Keratinocyte (primary cell): ENCODE data around the gene HTD2. TPM values are rescaled to one million over a fixed set of nuclear protein-coding genes. Genes with fewer than 3 reads are reported as not detected.

Source experiments
- DNase-seq: peaks from one replicate; pipeline ENCODE4 v3.0.0-alpha.2; 2011; ENCODE audit warnings: low read depth, missing footprints, low spot score
- FAIRE-seq: peaks from 2 replicates; lab custom pipeline; 2011; peaks lifted over from hg19 to GRCh38; lab: Jason Lieb, UNC
- H2AFZ ChIP-seq: 2 replicates; pipeline ENCODE4 v1.6.0; 2012; ENCODE audit warnings: low read length, control low read depth, inconsistent platforms; ENCODE audit not compliant: control insufficient read depth
- H3K27ac ChIP-seq: 2 replicates; pipeline ENCODE4 v1.5.1; 2011; ENCODE audit warnings: low read length; ENCODE audit not compliant: control insufficient read depth, insufficient read depth
- H3K27me3 ChIP-seq: 3 replicates; pipeline ENCODE4 v1.6.0; 2011; ENCODE audit warnings: low read length; ENCODE audit not compliant: control insufficient read depth, insufficient read depth; ENCODE audit errors: extremely low read depth
- H3K36me3 ChIP-seq, 2 experiments: 2 replicates in 1 of 2; 3 replicates in 1 of 2; pipeline ENCODE4 v1.5.1; 2011; ENCODE audit warnings: low read length in 2 of 2, mild to moderate bottlenecking in 1 of 2; ENCODE audit not compliant: control insufficient read depth in 2 of 2, insufficient read depth in 2 of 2; ENCODE audit errors: extremely low read depth in 1 of 2
- H3K4me1 ChIP-seq: 3 replicates; pipeline ENCODE4 v1.5.1; 2011; ENCODE audit warnings: low read length; ENCODE audit not compliant: control insufficient read depth, insufficient read depth; ENCODE audit errors: extremely low read depth
- H3K4me2 ChIP-seq: 3 replicates; pipeline ENCODE4 v1.6.0; 2011; ENCODE audit warnings: low read depth, low read length; ENCODE audit not compliant: control insufficient read depth, insufficient read depth; ENCODE audit errors: extremely low read depth
- H3K4me3 ChIP-seq, 3 experiments: fragments of 200-600 bp in 1 of 3; sonication (generic) in 1 of 3; 2 replicates in 2 of 3; 3 replicates in 1 of 3; pipeline ENCODE4 v1.5.1; 2011 to 2016; ENCODE audit warnings: low read length in 3 of 3, mild to moderate bottlenecking in 3 of 3, control low read depth in 2 of 3, inconsistent platforms in 1 of 3, low read depth in 1 of 3, mixed read lengths in 1 of 3, mixed run types in 1 of 3, moderate library complexity in 1 of 3; ENCODE audit not compliant: control insufficient read depth in 2 of 3, insufficient read depth in 2 of 3; ENCODE audit errors: extremely low read depth in 1 of 3
- H3K79me2 ChIP-seq: 2 replicates; pipeline ENCODE4 v1.6.0; 2012; ENCODE audit warnings: low read length; ENCODE audit not compliant: control insufficient read depth, insufficient read depth
- H3K9ac ChIP-seq: 3 replicates; pipeline ENCODE4 v1.6.0; 2011; ENCODE audit warnings: low read length; ENCODE audit not compliant: control insufficient read depth, insufficient read depth; ENCODE audit errors: extremely low read depth
- H3K9me1 ChIP-seq: 3 replicates; pipeline ENCODE4 v1.6.0; 2011; ENCODE audit warnings: low read length; ENCODE audit not compliant: control insufficient read depth, insufficient read depth; ENCODE audit errors: extremely low read depth
- H3K9me3 ChIP-seq: 2 replicates; pipeline ENCODE4 v1.5.1; 2012; ENCODE audit warnings: low read depth, low read length; ENCODE audit not compliant: control insufficient read depth
- H4K20me1 ChIP-seq: 3 replicates; pipeline ENCODE4 v1.6.0; 2011; ENCODE audit warnings: low read length; ENCODE audit not compliant: control insufficient read depth, insufficient read depth; ENCODE audit errors: extremely low read depth
- EZH2 ChIP-seq: IDR thresholded peaks from one replicate; pipeline ENCODE4 v1.6.1; 2012; ENCODE audit warnings: inconsistent platforms, mild to moderate bottlenecking, low read length, moderate library complexity
- dilution Hi-C: fragments of 300-500 bp; cut with MboI; formaldehyde crosslinking; loops from one replicate; pipeline ENCODE4 v1.7.0; 2020; ENCODE audit warnings: low sequenced_read_pairs; ENCODE audit not compliant: extremely low pct_ligation_motif_present
- polyA plus RNA-seq, 5 experiments: library from polyadenylated mRNA; depleted of rRNA in 3 of 5; stranded (reverse) in 3 of 5; stranded (forward) in 1 of 5; unstranded in 1 of 5; fragments of >200 nt; gene quantifications; 1 replicate in 1 of 5; 2 replicates in 3 of 5; 3 replicates in 1 of 5; pipeline versions ENCODE4 v1.2.1 to v1.2.3, GENCODE V29; 2011 to 2012; ENCODE audit warnings: missing spikeins in 2 of 5, low read depth in 1 of 5, low replicate concordance in 1 of 5
- TF ChIP-seq, protein P1 (sequence below), 3 experiments: IDR thresholded peaks in 1 of 3; conservative IDR thresholded peaks in 1 of 3; optimal IDR thresholded peaks in 1 of 3; 2 replicates in 2 of 3; 3 replicates in 1 of 3; pipeline versions ENCODE3 to v1.5.1; 2011; ENCODE audit warnings: low read length in 3 of 3, mild to moderate bottlenecking in 3 of 3, moderate library complexity in 2 of 3, control low read depth in 1 of 3, inconsistent platforms in 1 of 3; ENCODE audit not compliant: insufficient read depth in 2 of 3; ENCODE audit errors: extremely low read depth in 1 of 3

HTD2 gene
- polyA plus RNA-seq, 1 donor (not counting 4 experiments of a cell fraction or from before 2014, with no cell fraction given), result 12.5 TPM

GRCh38 chr3:58355179-58355578, 48.9 kb downstream of the HTD2 start:
- FAIRE-seq (no peak), DNase-seq (no peak)
- no peak overlapping the region for H3K4me3 ChIP-seq
- no peaks in the 10 kb centered on the region for H3K27me3 ChIP-seq
- dilution Hi-C loops, result no loop called here
- no peak overlapping the region for H3K4me2 ChIP-seq
- no peaks in the 10 kb centered on the region for H3K36me3 ChIP-seq
- H3K9ac ChIP-seq, result no peak overlapping the region
- peaks cover 2% of the 10 kb centered on the region for H3K9me1 ChIP-seq
- H3K4me1 ChIP-seq, result peaks cover 8% of the 10 kb centered on the region
- peaks cover 3% of the 10 kb centered on the region for H4K20me1 ChIP-seq
- TF ChIP-seq EZH2, result no peak
- TF ChIP-seq, protein P1, sequence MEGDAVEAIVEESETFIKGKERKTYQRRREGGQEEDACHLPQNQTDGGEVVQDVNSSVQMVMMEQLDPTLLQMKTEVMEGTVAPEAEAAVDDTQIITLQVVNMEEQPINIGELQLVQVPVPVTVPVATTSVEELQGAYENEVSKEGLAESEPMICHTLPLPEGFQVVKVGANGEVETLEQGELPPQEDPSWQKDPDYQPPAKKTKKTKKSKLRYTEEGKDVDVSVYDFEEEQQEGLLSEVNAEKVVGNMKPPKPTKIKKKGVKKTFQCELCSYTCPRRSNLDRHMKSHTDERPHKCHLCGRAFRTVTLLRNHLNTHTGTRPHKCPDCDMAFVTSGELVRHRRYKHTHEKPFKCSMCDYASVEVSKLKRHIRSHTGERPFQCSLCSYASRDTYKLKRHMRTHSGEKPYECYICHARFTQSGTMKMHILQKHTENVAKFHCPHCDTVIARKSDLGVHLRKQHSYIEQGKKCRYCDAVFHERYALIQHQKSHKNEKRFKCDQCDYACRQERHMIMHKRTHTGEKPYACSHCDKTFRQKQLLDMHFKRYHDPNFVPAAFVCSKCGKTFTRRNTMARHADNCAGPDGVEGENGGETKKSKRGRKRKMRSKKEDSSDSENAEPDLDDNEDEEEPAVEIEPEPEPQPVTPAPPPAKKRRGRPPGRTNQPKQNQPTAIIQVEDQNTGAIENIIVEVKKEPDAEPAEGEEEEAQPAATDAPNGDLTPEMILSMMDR (optimal IDR thresholded peaks at IDR 0.05 in 1 of 3, IDR thresholded peaks at IDR 0.05 in 1 of 3, conservative IDR thresholded peaks at IDR 0.05 in 1 of 3; ENCODE audit: extremely low read depth in 1 of 3, insufficient read depth in 2 of 3, low read length in 3 of 3), result no peak
- no peaks in the 10 kb centered on the region for H3K9me3 ChIP-seq
- H3K79me2 ChIP-seq, result no peaks in the 10 kb centered on the region
- no peak overlapping the region for H3K27ac ChIP-seq
- no peak overlapping the region for H2AFZ ChIP-seq

- Histone ChIP-seq H3K79me2 (no peaks in the 10 kb centered on the region), H3K27ac (no peak overlapping the region), H3K4me1 (peaks cover 8% of the 10 kb centered on the region), H3K27me3 (no peaks in the 10 kb centered on the region), H3K4me3 (no peak overlapping the region), H3K36me3 (no peaks in the 10 kb centered on the region), H3K4me2 (no peak overlapping the region), H3K9me1 (peaks cover 2% of the 10 kb centered on the region), H3K9ac (no peak overlapping the region), H2AFZ (no peak overlapping the region), H3K9me3 (no peaks in the 10 kb centered on the region), H4K20me1 (peaks cover 3% of the 10 kb centered on the region)
- no peak for DNase-seq
- FAIRE-seq, result no peak
- no peak for TF ChIP-seq EZH2
- TF ChIP-seq, protein P1 (optimal IDR thresholded peaks at IDR 0.05 in 1 of 3, IDR thresholded peaks at IDR 0.05 in 1 of 3, conservative IDR thresholded peaks at IDR 0.05 in 1 of 3; ENCODE audit: extremely low read depth in 1 of 3, insufficient read depth in 2 of 3, low read length in 3 of 3), result no peak
- dilution Hi-C loops, result no loop called here
Measured at GRCh38 chr3:58356054-58356453, 49.7 kb downstream of the HTD2 start.
